A549 (cell line): ENCODE measurements around the gene TFAP2B. TPM values are rescaled to one million over a fixed set of nuclear protein-coding genes. Genes with fewer than 3 reads are reported as not detected.

ENCODE experiments used
- ATAC-seq, 2 experiments: fragments of 200-7000 bp in 1 of 2; fragments of >200 bp in 1 of 2; cut with Nextera tagmentation in 1 of 2; cut with Tn5 transposase in 1 of 2; 3 replicates each; pipeline versions ENCODE4 v1.8.0 to v1.9.1; 2018 to 2020; ENCODE audit warnings: mild to moderate bottlenecking in 1 of 2, moderate library complexity in 1 of 2
- CTCF ChIA-PET: fragments of 300-600 bp; sonication (Branson Sonifier 250); formaldehyde crosslinking; extraction: SDS; loops from one replicate; lab custom pipeline; 2021; ENCODE audit warnings: antibody characterized with exemption, inconsistent platforms; lab: Yijun Ruan, JAX
- POLR2A ChIA-PET: fragments of 350-600 bp; formaldehyde crosslinking; extraction: SDS; loops from one replicate; lab custom pipeline; 2021; ENCODE audit warnings: antibody characterized with exemption, inconsistent platforms; lab: Yijun Ruan, JAX
- DNase-seq, 2 experiments: peaks; one replicate each; pipeline versions ENCODE4 v3.0.0 to v3.0.0-alpha.2; 2011 to 2016; ENCODE audit warnings: low read depth in 1 of 2, low spot score in 1 of 2
- FAIRE-seq: peaks from 2 replicates; lab custom pipeline; 2011; peaks lifted over from hg19 to GRCh38; lab: Jason Lieb, UNC
- H3K27ac ChIP-seq, 2 experiments: fragments of >200 bp; sonication (Bioruptor Twin); formaldehyde crosslinking; 3 replicates each; pipeline ENCODE4 v1.5.1; 2016 to 2017
- H3K4me1 ChIP-seq: fragments of >200 bp; sonication (Bioruptor Twin); formaldehyde crosslinking; 3 replicates; pipeline ENCODE4 v1.6.1; 2016
- H3K4me2 ChIP-seq: fragments of >200 bp; sonication (Bioruptor Twin); formaldehyde crosslinking; 3 replicates; pipeline ENCODE4 v1.6.1; 2016
- H3K4me3 ChIP-seq: fragments of >200 bp; sonication (Bioruptor Twin); formaldehyde crosslinking; 3 replicates; pipeline ENCODE4 v1.5.1; 2016
- H3K9me3 ChIP-seq: fragments of >200 bp; sonication (Bioruptor Twin); formaldehyde crosslinking; 3 replicates; pipeline ENCODE4 v1.6.1; 2016
- EP300 ChIP-seq, 2 experiments: fragments of >200 bp; sonication (Bioruptor Twin); formaldehyde crosslinking; IDR thresholded peaks; 2 replicates in 1 of 2; 3 replicates in 1 of 2; pipeline ENCODE4 v1.6.1; 2016 to 2017
- GATA3 ChIP-seq: IDR thresholded peaks from 2 replicates; pipeline ENCODE4 v1.6.1; 2012; ENCODE audit warnings: borderline replicate concordance
- HDAC2 ChIP-seq: fragments of 200-600 bp; sonication (generic); IDR thresholded peaks from 2 replicates; pipeline ENCODE4 v1.6.1; 2016
- HEYL ChIP-seq: fragments of 250-450 bp; sonication (Bioruptor Pico); IDR thresholded peaks from 2 replicates; pipeline ENCODE4 v1.8.0; 2021; ENCODE audit warnings: mild to moderate bottlenecking, moderate library complexity
- HOXA7 ChIP-seq: fragments of 250-450 bp; sonication (Bioruptor Pico); IDR thresholded peaks from 2 replicates; pipeline ENCODE4 v1.5.0; 2020; ENCODE audit warnings: mild to moderate bottlenecking, moderate library complexity
- JUNB ChIP-seq: fragments of >200 bp; sonication (Bioruptor Twin); formaldehyde crosslinking; IDR thresholded peaks from 2 replicates; pipeline ENCODE4 v1.6.1; 2016
- KDM1A ChIP-seq: fragments of 200-600 bp; sonication (generic); IDR thresholded peaks from 2 replicates; pipeline ENCODE4 v1.6.1; 2016; ENCODE audit warnings: low read depth, mild to moderate bottlenecking
- MYC ChIP-seq: IDR thresholded peaks from 2 replicates; pipeline ENCODE4 v1.6.1; 2012; ENCODE audit warnings: mild to moderate bottlenecking, inconsistent platforms, low read length, improper control_type of control experiment, borderline replicate concordance
- NPAS2 ChIP-seq: fragments of 250-450 bp; sonication (Bioruptor Pico); IDR thresholded peaks from 2 replicates; pipeline ENCODE4 v1.8.0; 2022; ENCODE audit warnings: mild to moderate bottlenecking, moderate library complexity, borderline replicate concordance
- NR3C1 ChIP-seq: fragments of >200 bp; sonication (Bioruptor Twin); formaldehyde crosslinking; IDR thresholded peaks from 3 replicates; pipeline ENCODE4 v1.6.1; 2017
- POLR2A ChIP-seq: IDR thresholded peaks from 2 replicates; pipeline ENCODE4 v1.6.1; 2012; ENCODE audit warnings: mild to moderate bottlenecking, low read length
- POLR2AphosphoS2 ChIP-seq: conservative IDR thresholded peaks from 2 replicates; pipeline ENCODE4 v1.6.1; 2012; ENCODE audit warnings: low read length, improper control_type of control experiment, inconsistent platforms
- RAD21 ChIP-seq, 2 experiments: fragments of >200 bp in 1 of 2; sonication (Bioruptor Twin) in 1 of 2; formaldehyde crosslinking in 1 of 2; IDR thresholded peaks in 1 of 2; conservative IDR thresholded peaks in 1 of 2; 2 replicates in 1 of 2; 3 replicates in 1 of 2; pipeline ENCODE4 v1.6.1; 2012 to 2018; ENCODE audit warnings: inconsistent platforms in 1 of 2
- RARB ChIP-seq: fragments of 250-450 bp; sonication (Bioruptor Pico); IDR thresholded peaks from 2 replicates; pipeline ENCODE4 v1.8.0; 2021; ENCODE audit warnings: mild to moderate bottlenecking, moderate library complexity
- SREBF2 ChIP-seq: fragments of 450-650 bp; IDR thresholded peaks from 2 replicates; pipeline ENCODE4 v1.6.1; 2014; ENCODE audit warnings: mild to moderate bottlenecking, moderate library complexity
- ZNF302 ChIP-seq: fragments of 250-450 bp; sonication (Bioruptor Pico); IDR thresholded peaks from 2 replicates; pipeline ENCODE4 v1.9.0; 2021; ENCODE audit warnings: inconsistent platforms, mild to moderate bottlenecking, moderate library complexity
- WGBS: methylation state at CpG from one replicate; pipeline ENCODE4 v1.1.6; 2017; ENCODE audit errors: missing lambda C conversion rate; 5-methylcytosine and 5-hydroxymethylcytosine counted together
- polyA plus RNA-seq, 4 experiments: library from polyadenylated mRNA; depleted of rRNA in 3 of 4; stranded (reverse); fragments of >200 nt; fragmentation: RNase III in 1 of 4; extraction: RNeasy Plus Mini Kit Qiagen cat#74134 plus additional on column Dnase treatment in 1 of 4; gene quantifications; 2 replicates in 3 of 4; 3 replicates in 1 of 4; pipeline ENCODE4 v1.2.3, GENCODE V29; 2011 to 2017
- TF ChIP-seq, protein P1 (sequence below): fragments of 250-450 bp; sonication (Bioruptor Pico); IDR thresholded peaks from 2 replicates; pipeline ENCODE4 v1.5.0; 2021; ENCODE audit warnings: mild to moderate bottlenecking, moderate library complexity, borderline replicate concordance
- TF ChIP-seq, protein P2 (sequence below): fragments of 150-350 bp; IDR thresholded peaks from 2 replicates; pipeline ENCODE4 v1.6.1; 2014; ENCODE audit warnings: low read depth, mild to moderate bottlenecking, low read length
- TF ChIP-seq, protein P3 (sequence below): IDR thresholded peaks from 2 replicates; pipeline ENCODE4 v1.6.1; 2012; ENCODE audit warnings: low read depth, borderline replicate concordance
- TF ChIP-seq, protein P4 (sequence below): fragments of 200-600 bp; sonication (generic); IDR thresholded peaks from 2 replicates; pipeline ENCODE4 v1.6.1; 2016; ENCODE audit warnings: antibody characterized with exemption, mild to moderate bottlenecking, moderate library complexity

The TFAP2B gene
- polyA plus RNA-seq, 2 of the 4 experiments (the other 2 are of a cell fraction): not detected

DNA sequence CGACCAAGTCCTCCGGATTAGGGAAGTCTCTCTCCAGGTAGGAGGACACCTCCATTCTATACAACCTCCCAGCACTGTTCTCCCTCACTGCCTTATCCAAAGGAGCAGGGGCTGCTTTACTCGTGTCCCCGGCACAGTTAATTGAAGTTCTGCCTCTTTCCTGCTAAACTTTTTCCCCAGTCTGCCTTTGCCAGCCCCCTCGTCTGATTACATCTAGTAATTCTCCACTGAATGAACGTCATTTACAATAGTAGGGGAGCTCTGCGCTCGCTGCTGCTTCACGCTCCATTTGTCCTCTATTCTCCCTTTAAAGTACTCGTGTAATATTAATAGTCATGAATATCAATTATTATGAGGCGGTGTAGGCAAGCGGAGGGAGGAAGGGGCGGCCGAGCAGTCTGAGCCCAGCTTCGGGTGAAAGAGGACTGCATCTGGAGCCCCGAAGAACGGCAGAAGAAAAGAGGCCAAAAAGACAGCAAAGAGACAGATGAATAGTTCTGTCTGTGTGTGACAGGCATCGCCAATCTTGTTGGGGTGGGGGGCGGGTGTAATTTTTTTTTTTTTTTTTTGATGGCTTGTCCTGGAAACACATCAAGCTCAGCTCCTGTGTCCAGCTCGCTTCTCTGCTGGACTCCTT, 2.9 kb downstream of the TFAP2B start (continued):
- TF ChIP-seq, protein P1, sequence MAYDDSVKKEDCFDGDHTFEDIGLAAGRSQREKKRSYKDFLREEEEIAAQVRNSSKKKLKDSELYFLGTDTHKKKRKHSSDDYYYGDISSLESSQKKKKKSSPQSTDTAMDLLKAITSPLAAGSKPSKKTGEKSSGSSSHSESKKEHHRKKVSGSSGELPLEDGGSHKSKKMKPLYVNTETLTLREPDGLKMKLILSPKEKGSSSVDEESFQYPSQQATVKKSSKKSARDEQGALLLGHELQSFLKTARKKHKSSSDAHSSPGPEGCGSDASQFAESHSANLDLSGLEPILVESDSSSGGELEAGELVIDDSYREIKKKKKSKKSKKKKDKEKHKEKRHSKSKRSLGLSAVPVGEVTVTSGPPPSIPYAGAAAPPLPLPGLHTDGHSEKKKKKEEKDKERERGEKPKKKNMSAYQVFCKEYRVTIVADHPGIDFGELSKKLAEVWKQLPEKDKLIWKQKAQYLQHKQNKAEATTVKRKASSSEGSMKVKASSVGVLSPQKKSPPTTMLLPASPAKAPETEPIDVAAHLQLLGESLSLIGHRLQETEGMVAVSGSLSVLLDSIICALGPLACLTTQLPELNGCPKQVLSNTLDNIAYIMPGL (CRISPR knock-in tag): no peak

DNA sequence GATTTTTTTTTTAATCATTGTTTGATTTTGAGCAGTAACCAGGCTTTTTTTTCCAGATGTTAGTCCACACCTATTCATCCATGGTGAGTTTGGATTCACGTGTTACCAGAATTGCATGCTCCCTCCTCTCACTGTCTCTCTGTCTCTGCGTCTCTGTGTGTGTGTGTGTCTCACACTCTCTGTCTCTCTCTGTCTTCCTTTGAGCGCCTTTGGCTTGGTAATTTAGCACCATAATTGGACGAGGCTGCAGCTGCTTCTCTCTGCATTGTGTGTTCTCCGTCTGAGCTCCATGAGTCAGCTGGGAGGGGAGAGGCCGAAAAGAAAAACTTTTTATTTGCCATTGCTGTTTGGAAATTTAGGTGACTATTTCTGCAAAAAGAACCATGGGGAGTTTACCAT, 3.4 kb downstream of the TFAP2B start:
- H3K4me3 ChIP-seq: no peak overlapping the region

DNA sequence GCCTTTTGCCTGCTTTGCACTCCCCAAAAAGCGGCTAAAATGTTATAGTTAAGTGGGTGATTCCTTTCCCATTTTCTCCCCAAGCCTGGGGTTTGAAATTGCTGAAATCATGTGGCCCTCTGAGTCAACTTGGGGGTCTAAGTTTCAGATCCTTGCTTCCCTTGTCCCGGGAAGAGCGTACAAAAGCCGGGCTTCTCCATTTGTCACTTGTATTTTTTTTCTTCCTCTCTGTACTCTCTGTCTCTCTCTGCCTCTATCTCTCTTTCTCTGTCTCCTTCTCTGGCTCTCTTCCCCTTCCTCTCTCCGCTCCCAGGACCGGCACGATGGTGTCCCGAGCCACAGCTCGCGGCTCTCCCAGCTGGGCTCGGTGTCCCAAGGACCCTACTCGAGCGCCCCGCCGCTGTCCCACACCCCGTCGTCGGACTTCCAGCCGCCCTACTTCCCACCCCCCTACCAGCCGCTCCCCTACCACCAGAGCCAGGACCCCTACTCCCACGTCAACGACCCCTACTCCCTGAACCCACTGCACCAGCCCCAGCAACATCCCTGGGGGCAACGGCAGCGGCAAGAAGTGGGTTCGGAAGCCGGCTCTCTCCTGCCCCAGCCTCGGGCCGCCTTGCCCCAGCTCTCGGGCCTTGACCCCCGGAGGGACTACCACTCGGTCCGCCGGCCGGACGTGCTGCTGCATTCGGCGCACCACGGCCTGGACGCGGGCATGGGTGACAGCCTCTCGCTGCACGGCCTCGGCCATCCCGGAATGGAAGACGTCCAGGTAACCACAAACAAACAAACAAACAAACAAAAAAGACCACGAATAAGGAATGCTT, 4.6 kb downstream of the TFAP2B start:
- no peak for FAIRE-seq
- no peak overlapping the region for H3K4me2 ChIP-seq
- WGBS: 64% methylated on average over 33 of the region's 46 CpGs
- POLR2A ChIA-PET: no interaction called here
- no peak for DNase-seq
- no peaks in the 10 kb centered on the region for H3K9me3 ChIP-seq
- CTCF ChIA-PET: no interaction called here
- TF ChIP-seq, protein P2, sequence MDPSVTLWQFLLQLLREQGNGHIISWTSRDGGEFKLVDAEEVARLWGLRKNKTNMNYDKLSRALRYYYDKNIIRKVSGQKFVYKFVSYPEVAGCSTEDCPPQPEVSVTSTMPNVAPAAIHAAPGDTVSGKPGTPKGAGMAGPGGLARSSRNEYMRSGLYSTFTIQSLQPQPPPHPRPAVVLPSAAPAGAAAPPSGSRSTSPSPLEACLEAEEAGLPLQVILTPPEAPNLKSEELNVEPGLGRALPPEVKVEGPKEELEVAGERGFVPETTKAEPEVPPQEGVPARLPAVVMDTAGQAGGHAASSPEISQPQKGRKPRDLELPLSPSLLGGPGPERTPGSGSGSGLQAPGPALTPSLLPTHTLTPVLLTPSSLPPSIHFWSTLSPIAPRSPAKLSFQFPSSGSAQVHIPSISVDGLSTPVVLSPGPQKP: no peak
- no peak for TF ChIP-seq NR3C1
- no peak for TF ChIP-seq KDM1A
- TF ChIP-seq, protein P3, sequence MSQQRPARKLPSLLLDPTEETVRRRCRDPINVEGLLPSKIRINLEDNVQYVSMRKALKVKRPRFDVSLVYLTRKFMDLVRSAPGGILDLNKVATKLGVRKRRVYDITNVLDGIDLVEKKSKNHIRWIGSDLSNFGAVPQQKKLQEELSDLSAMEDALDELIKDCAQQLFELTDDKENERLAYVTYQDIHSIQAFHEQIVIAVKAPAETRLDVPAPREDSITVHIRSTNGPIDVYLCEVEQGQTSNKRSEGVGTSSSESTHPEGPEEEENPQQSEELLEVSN: no peak
- TF ChIP-seq RAD21 (conservative IDR thresholded peaks at IDR 0.05 in 1 of 2, IDR thresholded peaks at IDR 0.05 in 1 of 2): no peak
- TF ChIP-seq JUNB: no peak
- no peak for TF ChIP-seq POLR2AphosphoS2
- no peaks in the 10 kb centered on the region for H3K4me1 ChIP-seq
- ATAC-seq: no peak
- H3K27ac ChIP-seq: no peak overlapping the region
- no peak overlapping the region for H3K4me3 ChIP-seq

More for the DNA sequence above, 3.4 kb downstream of the TFAP2B start:
- FAIRE-seq (no peak), ATAC-seq (no peak), DNase-seq (no peak)
- H3K9me3 ChIP-seq: no peaks in the 10 kb centered on the region
- no peaks in the 10 kb centered on the region for H3K4me1 ChIP-seq
- ChIA-PET CTCF (no interaction called here), POLR2A (no interaction called here)
- H3K4me2 ChIP-seq: no peak overlapping the region
- WGBS: 2% methylated on average over 6 of the region's 6 CpGs
- TF ChIP-seq HEYL (CRISPR knock-in tag) (no peak), RAD21 (conservative IDR thresholded peaks at IDR 0.05 in 1 of 2, IDR thresholded peaks at IDR 0.05 in 1 of 2) (no peak), SREBF2 (no peak), EP300 (IDR thresholded peaks at IDR 0.05) (no peak), HOXA7 (CRISPR knock-in tag) (no peak), MYC (no peak), NPAS2 (CRISPR knock-in tag) (no peak), POLR2A (no peak), ZNF302 (CRISPR knock-in tag) (no peak), HDAC2 (no peak), GATA3 (no peak), RARB (CRISPR knock-in tag) (no peak)
- TF ChIP-seq, protein P1 (CRISPR knock-in tag): no peak
- TF ChIP-seq, protein P4, sequence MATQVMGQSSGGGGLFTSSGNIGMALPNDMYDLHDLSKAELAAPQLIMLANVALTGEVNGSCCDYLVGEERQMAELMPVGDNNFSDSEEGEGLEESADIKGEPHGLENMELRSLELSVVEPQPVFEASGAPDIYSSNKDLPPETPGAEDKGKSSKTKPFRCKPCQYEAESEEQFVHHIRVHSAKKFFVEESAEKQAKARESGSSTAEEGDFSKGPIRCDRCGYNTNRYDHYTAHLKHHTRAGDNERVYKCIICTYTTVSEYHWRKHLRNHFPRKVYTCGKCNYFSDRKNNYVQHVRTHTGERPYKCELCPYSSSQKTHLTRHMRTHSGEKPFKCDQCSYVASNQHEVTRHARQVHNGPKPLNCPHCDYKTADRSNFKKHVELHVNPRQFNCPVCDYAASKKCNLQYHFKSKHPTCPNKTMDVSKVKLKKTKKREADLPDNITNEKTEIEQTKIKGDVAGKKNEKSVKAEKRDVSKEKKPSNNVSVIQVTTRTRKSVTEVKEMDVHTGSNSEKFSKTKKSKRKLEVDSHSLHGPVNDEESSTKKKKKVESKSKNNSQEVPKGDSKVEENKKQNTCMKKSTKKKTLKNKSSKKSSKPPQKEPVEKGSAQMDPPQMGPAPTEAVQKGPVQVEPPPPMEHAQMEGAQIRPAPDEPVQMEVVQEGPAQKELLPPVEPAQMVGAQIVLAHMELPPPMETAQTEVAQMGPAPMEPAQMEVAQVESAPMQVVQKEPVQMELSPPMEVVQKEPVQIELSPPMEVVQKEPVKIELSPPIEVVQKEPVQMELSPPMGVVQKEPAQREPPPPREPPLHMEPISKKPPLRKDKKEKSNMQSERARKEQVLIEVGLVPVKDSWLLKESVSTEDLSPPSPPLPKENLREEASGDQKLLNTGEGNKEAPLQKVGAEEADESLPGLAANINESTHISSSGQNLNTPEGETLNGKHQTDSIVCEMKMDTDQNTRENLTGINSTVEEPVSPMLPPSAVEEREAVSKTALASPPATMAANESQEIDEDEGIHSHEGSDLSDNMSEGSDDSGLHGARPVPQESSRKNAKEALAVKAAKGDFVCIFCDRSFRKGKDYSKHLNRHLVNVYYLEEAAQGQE: no peak
- no peak overlapping the region for H3K27ac ChIP-seq
